ENCODE data around the gene KRT9. TPM values are rescaled to one million over a fixed set of nuclear protein-coding genes. Genes with fewer than 3 reads are reported as not detected.

KRT9 gene
- total RNA-seq, 4 donors from 2014 or later, result 0.21 TPM; not detected in 3

DNA sequence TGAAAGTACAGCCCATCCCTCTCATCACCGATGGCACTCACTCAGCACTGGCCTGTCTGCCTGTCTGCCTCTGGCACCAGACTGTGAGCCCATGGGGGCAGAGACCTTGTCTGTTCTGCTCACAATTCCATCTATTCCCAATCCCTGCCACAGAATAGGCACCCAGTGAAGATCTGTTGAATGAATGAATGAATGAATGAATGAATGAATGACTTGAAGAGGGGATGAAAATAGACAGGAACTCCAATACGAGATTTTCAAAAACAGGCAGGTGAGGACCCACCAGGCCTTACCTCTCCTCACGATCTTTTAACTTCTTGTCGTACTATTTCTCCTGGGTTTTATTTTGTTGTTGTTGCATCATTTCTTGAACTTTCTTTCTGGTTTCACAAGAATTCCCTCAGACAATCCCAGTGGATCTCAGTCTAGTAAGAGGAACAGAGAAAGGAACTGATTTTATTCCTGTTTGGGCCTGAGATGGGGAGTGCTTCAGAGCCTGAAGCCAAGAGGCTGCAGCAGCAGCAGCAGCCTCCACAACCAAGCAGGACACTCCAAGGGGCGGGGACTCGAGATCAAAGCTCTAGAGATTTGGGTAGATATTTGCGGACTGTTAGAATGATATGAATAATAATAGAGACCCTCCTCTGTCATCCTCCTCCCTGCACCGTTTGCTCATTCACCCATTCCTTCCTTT, 17.7 kb downstream of the KRT9 start:
- Histone ChIP-seq H3K9me3 (no peaks in the 10 kb centered on the region), H3K27ac (no peak overlapping the region), H3K4me3 (no peak overlapping the region), H3K36me3 (no peaks in the 10 kb centered on the region), H3K27me3 (no peaks in the 10 kb centered on the region), H3K4me1 (no peaks in the 10 kb centered on the region)
- intact Hi-C loops (cut with DNase I; ENCODE audit: low total_unique reads), result loop anchor here (5.0 kb wide), 1 partner anchor 93 kb away; no protein-coding TSS in a partner anchor
- TF ChIP-seq, protein P1, sequence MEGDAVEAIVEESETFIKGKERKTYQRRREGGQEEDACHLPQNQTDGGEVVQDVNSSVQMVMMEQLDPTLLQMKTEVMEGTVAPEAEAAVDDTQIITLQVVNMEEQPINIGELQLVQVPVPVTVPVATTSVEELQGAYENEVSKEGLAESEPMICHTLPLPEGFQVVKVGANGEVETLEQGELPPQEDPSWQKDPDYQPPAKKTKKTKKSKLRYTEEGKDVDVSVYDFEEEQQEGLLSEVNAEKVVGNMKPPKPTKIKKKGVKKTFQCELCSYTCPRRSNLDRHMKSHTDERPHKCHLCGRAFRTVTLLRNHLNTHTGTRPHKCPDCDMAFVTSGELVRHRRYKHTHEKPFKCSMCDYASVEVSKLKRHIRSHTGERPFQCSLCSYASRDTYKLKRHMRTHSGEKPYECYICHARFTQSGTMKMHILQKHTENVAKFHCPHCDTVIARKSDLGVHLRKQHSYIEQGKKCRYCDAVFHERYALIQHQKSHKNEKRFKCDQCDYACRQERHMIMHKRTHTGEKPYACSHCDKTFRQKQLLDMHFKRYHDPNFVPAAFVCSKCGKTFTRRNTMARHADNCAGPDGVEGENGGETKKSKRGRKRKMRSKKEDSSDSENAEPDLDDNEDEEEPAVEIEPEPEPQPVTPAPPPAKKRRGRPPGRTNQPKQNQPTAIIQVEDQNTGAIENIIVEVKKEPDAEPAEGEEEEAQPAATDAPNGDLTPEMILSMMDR (IDR thresholded peaks at IDR 0.05), result no peak
- TF ChIP-seq POLR2A (IDR thresholded peaks at IDR 0.05), result no peak
- DNase-seq, result no peak

DNA sequence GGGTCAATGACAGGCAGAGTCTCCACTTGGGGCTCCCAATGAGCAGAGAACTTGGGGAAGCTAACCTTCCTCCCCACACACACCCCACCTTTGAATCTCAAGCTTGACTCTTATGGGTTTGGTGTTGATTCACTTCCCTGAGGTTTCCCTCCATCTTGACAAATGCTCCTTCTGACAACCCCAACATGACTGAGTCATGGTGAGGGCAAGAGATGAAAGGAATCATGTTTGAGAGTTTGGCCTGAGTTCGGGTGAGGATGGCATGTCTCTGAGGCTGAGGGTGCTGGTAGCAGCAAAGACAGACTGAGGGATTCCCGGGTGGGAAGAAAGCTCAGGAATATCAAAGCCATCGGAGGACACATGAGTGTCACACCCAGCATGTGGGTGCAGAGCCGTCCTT, 18.7 kb downstream of the KRT9 start:
- Histone ChIP-seq H3K36me3 (no peaks in the 10 kb centered on the region), H3K9me3 (no peaks in the 10 kb centered on the region), H3K27me3 (no peaks in the 10 kb centered on the region), H3K27ac (no peak overlapping the region), H3K4me1 (peaks cover 0 to 8% of the 10 kb centered on the region in 2 donors), H3K4me3 (no peak overlapping the region)
- DNase-seq, result no peak
- intact Hi-C loops (cut with DNase I; ENCODE audit: low total_unique reads), result loop anchor here (5.0 kb wide), 1 partner anchor 94 kb away; no protein-coding TSS in a partner anchor
- TF ChIP-seq, protein P1 (IDR thresholded peaks at IDR 0.05), result no peak
- no peak for TF ChIP-seq POLR2A (IDR thresholded peaks at IDR 0.05)

DNA sequence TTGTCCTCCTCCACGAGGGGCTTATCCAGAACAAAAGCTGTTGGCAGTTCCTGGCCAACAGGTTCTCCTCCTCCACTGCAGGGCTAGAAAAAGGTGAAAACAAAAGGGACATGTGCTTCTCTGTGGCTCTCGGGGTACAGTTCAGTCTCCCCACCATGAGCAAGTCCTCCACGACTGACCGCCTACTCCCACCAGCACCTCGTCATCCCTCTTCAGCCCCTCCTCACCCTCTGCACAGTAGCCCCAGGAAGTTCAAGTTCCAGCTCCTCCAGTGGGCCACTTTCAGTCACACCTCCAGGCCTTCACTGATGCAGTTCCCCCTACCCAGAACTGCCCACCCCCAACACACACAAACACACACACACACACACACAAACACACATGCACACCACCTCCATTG, 19.4 kb downstream of the KRT9 start:
- TF ChIP-seq, protein P1 (IDR thresholded peaks at IDR 0.05), result no peak
- no peak for TF ChIP-seq POLR2A (IDR thresholded peaks at IDR 0.05)
- H3K9me3 ChIP-seq, result no peaks in the 10 kb centered on the region
- H3K27me3 ChIP-seq, result no peaks in the 10 kb centered on the region
- DNase-seq, result no peak
- H3K4me1 ChIP-seq, result peaks cover 0 to 9% of the 10 kb centered on the region in 2 donors
- no peak overlapping the region for H3K27ac ChIP-seq
- intact Hi-C loops (cut with DNase I; ENCODE audit: low total_unique reads), result loop anchor here (5.0 kb wide), 1 partner anchor 95 kb away; no protein-coding TSS in a partner anchor
- H3K4me3 ChIP-seq, result no peak overlapping the region
- no peaks in the 10 kb centered on the region for H3K36me3 ChIP-seq

DNA sequence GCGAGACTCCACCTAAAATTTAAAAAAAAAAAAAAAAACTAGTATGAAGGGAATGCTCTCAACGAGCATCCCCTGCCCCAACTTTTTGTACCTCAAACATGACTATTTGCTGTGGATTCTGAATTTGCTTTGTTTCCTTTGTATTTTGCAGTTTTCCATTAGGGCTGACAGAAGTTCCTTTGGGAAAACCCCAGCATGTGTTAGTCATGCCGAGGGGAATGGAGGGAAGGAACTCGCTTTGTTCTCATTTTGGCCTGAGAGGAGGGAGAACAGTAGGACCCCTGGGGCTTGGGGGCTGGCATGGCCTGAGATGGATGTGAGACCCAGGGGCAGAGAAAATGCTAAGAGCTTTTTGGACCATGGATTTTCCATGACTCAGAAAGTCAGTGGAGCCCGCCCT, 20.5 kb downstream of the KRT9 start:
- Histone ChIP-seq H3K27ac (no peak overlapping the region), H3K36me3 (no peaks in the 10 kb centered on the region), H3K9me3 (no peaks in the 10 kb centered on the region), H3K27me3 (no peaks in the 10 kb centered on the region), H3K4me1 (peaks cover 0 to 9% of the 10 kb centered on the region in 2 donors), H3K4me3 (no peak overlapping the region)
- intact Hi-C loops (cut with DNase I; ENCODE audit: low total_unique reads), result loop anchor here (5.0 kb wide), 1 partner anchor 96 kb away; no protein-coding TSS in a partner anchor
- TF ChIP-seq, protein P1 (IDR thresholded peaks at IDR 0.05), result no peak
- no peak for TF ChIP-seq POLR2A (IDR thresholded peaks at IDR 0.05)
- no peak for DNase-seq

DNA sequence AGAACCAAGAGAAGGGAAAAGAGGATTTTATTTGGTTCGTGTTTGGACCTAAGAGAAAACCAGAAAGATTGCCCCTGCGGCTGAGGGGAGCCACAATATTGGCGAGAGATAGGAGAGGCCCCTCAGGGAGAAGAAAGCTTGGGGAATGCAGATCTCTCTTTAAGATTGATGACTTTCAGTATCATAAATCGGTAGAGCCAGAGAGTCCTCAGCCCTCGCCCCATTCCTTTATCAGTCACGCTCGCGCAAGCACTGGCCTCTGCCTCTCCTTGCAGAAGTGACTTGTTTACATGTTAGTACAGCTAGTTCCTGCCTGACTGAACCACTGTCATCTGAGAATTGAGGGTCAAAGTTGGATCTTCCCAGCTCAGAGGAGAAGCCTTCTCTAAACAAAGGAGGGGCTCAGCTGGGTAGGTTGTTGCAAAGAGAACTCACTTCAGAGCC, 22.2 kb downstream of the KRT9 start:
- DNase-seq, result peak in 1 of 2 donors; percentile 40
- Histone ChIP-seq H3K9me3 (no peaks in the 10 kb centered on the region), H3K4me1 (peaks cover 0 to 9% of the 10 kb centered on the region in 2 donors), H3K36me3 (no peaks in the 10 kb centered on the region), H3K27ac (peak overlapping the region; percentile 85 to 89), H3K27me3 (no peaks in the 10 kb centered on the region), H3K4me3 (no peak overlapping the region)
- TF ChIP-seq, protein P1 (IDR thresholded peaks at IDR 0.05), result no peak
- intact Hi-C loops (cut with DNase I; ENCODE audit: low total_unique reads), result loop anchor here (5.0 kb wide), 1 partner anchor 98 kb away; no protein-coding TSS in a partner anchor

All from uterus (tissue), 4 donors.